Fibroblast of lung (primary cell): ENCODE results near the gene NRCAM. TPM values are rescaled to one million over a fixed set of nuclear protein-coding genes. Genes with fewer than 3 reads are reported as not detected.

Source experiments
- DNase-seq, 2 donors: peaks; one replicate each; pipeline versions ENCODE4 v3.0.0 to v3.0.0-alpha.2; 2010; ENCODE audit warnings: low read depth in 2 of 2
- H2AFZ ChIP-seq: 2 replicates; pipeline ENCODE4 v1.5.1; 2012; ENCODE audit warnings: low read length, control low read depth, inconsistent platforms
- H3K27ac ChIP-seq: 2 replicates; pipeline ENCODE4 v1.5.1; 2011; ENCODE audit warnings: low read length, control low read depth; ENCODE audit not compliant: insufficient read depth
- H3K27me3 ChIP-seq: 2 replicates; pipeline ENCODE4 v1.5.1; 2011; ENCODE audit warnings: mild to moderate bottlenecking, low read length; ENCODE audit not compliant: control insufficient read depth, insufficient read depth
- H3K36me3 ChIP-seq: 2 replicates; pipeline ENCODE4 v1.5.1; 2011; ENCODE audit warnings: low read length; ENCODE audit not compliant: control insufficient read depth, insufficient read depth
- H3K4me1 ChIP-seq: 2 replicates; pipeline ENCODE4 v1.5.1; 2011; ENCODE audit warnings: low read length; ENCODE audit not compliant: control insufficient read depth, insufficient read depth; ENCODE audit errors: extremely low read depth
- H3K4me2 ChIP-seq: 2 replicates; pipeline ENCODE4 v1.5.1; 2011; ENCODE audit warnings: low read length, control low read depth; ENCODE audit not compliant: insufficient read depth; ENCODE audit errors: extremely low read depth
- H3K4me3 ChIP-seq, 4 experiments: fragments of 200-600 bp in 1 of 4; sonication (generic) in 1 of 4; replicated peaks in 1 of 4; 2 replicates each; pipeline ENCODE4 v1.5.1; 2011 to 2016; ENCODE audit warnings: low read length in 4 of 4, low read depth in 3 of 4, mild to moderate bottlenecking in 3 of 4, control low read depth in 2 of 4, inconsistent platforms in 1 of 4, mixed read lengths in 1 of 4; ENCODE audit not compliant: insufficient read depth in 1 of 4; ENCODE audit errors: control extremely low read depth in 1 of 4
- H3K79me2 ChIP-seq: 2 replicates; pipeline ENCODE4 v1.5.1; 2012; ENCODE audit warnings: mild to moderate bottlenecking, low read length, inconsistent platforms; ENCODE audit not compliant: control insufficient read depth, insufficient read depth
- H3K9ac ChIP-seq: 2 replicates; pipeline ENCODE4 v1.5.1; 2011; ENCODE audit warnings: mild to moderate bottlenecking, low read length, control low read depth; ENCODE audit not compliant: insufficient read depth
- H3K9me3 ChIP-seq: 2 replicates; pipeline ENCODE4 v1.5.1; 2012; ENCODE audit warnings: low read depth, low read length; ENCODE audit not compliant: control insufficient read depth, insufficient read depth
- H4K20me1 ChIP-seq: 2 replicates; pipeline ENCODE4 v1.5.1; 2011; ENCODE audit warnings: low read length; ENCODE audit not compliant: control insufficient read depth, insufficient read depth; ENCODE audit errors: extremely low read depth
- CTCF ChIP-seq, 2 donors: IDR thresholded peaks in 1 of 2; conservative IDR thresholded peaks in 1 of 2; 1 replicate in 1 of 2; 2 replicates in 1 of 2; pipeline ENCODE4 v1.5.1; 2011 to 2012; ENCODE audit warnings: low read length in 2 of 2, control low read depth in 1 of 2, inconsistent platforms in 1 of 2, low read depth in 1 of 2, mild to moderate bottlenecking in 1 of 2
- EZH2 ChIP-seq: IDR thresholded peaks from 2 replicates; pipeline ENCODE4 v1.5.1; 2012; ENCODE audit warnings: low read length, control low read depth, mild to moderate bottlenecking; ENCODE audit errors: missing control alignments
- polyA plus RNA-seq, 2 donors: library from polyadenylated mRNA; depleted of rRNA in 1 of 2; stranded (reverse) in 1 of 2; unstranded in 1 of 2; fragments of >200 nt; gene quantifications; 2 replicates each; pipeline ENCODE4 v1.2.1, GENCODE V29; 2011 to 2012; ENCODE audit warnings: missing spikeins in 1 of 2
- total RNA-seq: library from RNA; depleted of rRNA; stranded (reverse); fragments of >200 nt; gene quantifications from 2 replicates; pipeline ENCODE4 v1.2.1, GENCODE V29; 2014

The NRCAM gene
- total and polyA plus RNA-seq, 2 donors (not counting 1 experiment from before 2014, with no cell fraction given): 2.1 to 2.2 TPM

GRCh38 chr7:108166687-108167086 lies 289.5 kb downstream of the NRCAM start:
- no peaks in the 10 kb centered on the region for H3K79me2 ChIP-seq
- H3K36me3 ChIP-seq: no peaks in the 10 kb centered on the region
- no peak overlapping the region for H3K27ac ChIP-seq
- DNase-seq: no peak
- H3K27me3 ChIP-seq: no peaks in the 10 kb centered on the region
- H3K4me1 ChIP-seq: no peaks in the 10 kb centered on the region
- H3K9me3 ChIP-seq: no peaks in the 10 kb centered on the region
- no peaks in the 10 kb centered on the region for H4K20me1 ChIP-seq
- H2AFZ ChIP-seq: no peak overlapping the region
- no peak overlapping the region for H3K4me2 ChIP-seq
- no peak for TF ChIP-seq CTCF (conservative IDR thresholded peaks at IDR 0.05 in 1 of 2, IDR thresholded peaks at IDR 0.05 in 1 of 2; ENCODE audit: low read depth in 1 of 2, low read length in 2 of 2)
- no peak for TF ChIP-seq EZH2
- no peak overlapping the region for H3K9ac ChIP-seq
- H3K4me3 ChIP-seq: no peak overlapping the region

- Histone ChIP-seq H3K27ac (no peak overlapping the region), H3K9ac (no peak overlapping the region), H3K36me3 (no peaks in the 10 kb centered on the region), H4K20me1 (no peaks in the 10 kb centered on the region), H3K4me3 (no peak overlapping the region), H3K4me2 (no peak overlapping the region), H3K4me1 (no peaks in the 10 kb centered on the region), H2AFZ (no peak overlapping the region), H3K9me3 (no peaks in the 10 kb centered on the region), H3K79me2 (no peaks in the 10 kb centered on the region), H3K27me3 (no peaks in the 10 kb centered on the region)
- TF ChIP-seq EZH2: no peak
- TF ChIP-seq CTCF (conservative IDR thresholded peaks at IDR 0.05 in 1 of 2, IDR thresholded peaks at IDR 0.05 in 1 of 2; ENCODE audit: low read depth in 1 of 2, low read length in 2 of 2): no peak
- peak in 1 of 2 donors; percentile 22 for DNase-seq
These were observed 290.5 kb downstream of the NRCAM start for GRCh38 chr7:108165723-108166122.

GRCh38 chr7:108164946-108165345 lies 291.3 kb downstream of the NRCAM start:
- no peak overlapping the region for H3K4me2 ChIP-seq
- H3K9ac ChIP-seq: no peak overlapping the region
- no peaks in the 10 kb centered on the region for H3K36me3 ChIP-seq
- no peak overlapping the region for H2AFZ ChIP-seq
- H3K27me3 ChIP-seq: no peaks in the 10 kb centered on the region
- TF ChIP-seq CTCF (conservative IDR thresholded peaks at IDR 0.05 in 1 of 2, IDR thresholded peaks at IDR 0.05 in 1 of 2; ENCODE audit: low read depth in 1 of 2, low read length in 2 of 2) (no peak), EZH2 (no peak)
- H3K4me1 ChIP-seq: no peaks in the 10 kb centered on the region
- H4K20me1 ChIP-seq: no peaks in the 10 kb centered on the region
- H3K9me3 ChIP-seq: no peaks in the 10 kb centered on the region
- no peak for DNase-seq
- H3K27ac ChIP-seq: no peak overlapping the region
- H3K79me2 ChIP-seq: no peaks in the 10 kb centered on the region
- no peak overlapping the region for H3K4me3 ChIP-seq
